ENCODE measurements around the gene NLGN1.
"Not testable (repeated sequence)": the region's sequence is repeated elsewhere in the genome, so short reads cannot be mapped to it uniquely, and the experiment has no call there.

The NLGN1 gene

GRCh38 chr3:173567997-173568396, 170.5 kb downstream of the NLGN1 start:
- DNase-seq: no peak

- DNase-seq: no peak
These were observed 171.1 kb downstream of the NLGN1 start for GRCh38 chr3:173568623-173569022.

- DNase-seq: no peak
These were observed 186.0 kb downstream of the NLGN1 start for GRCh38 chr3:173583496-173583895.

- DNase-seq: no peak
These were observed 186.7 kb downstream of the NLGN1 start for GRCh38 chr3:173584093-173584837.

GRCh38 chr3:173584838-173585831, 187.6 kb downstream of the NLGN1 start:
- DNase-seq: no peak

GRCh38 chr3:173586166-173586565, 188.6 kb downstream of the NLGN1 start:
- DNase-seq: no peak

- no peak for DNase-seq
These were observed 189.5 kb downstream of the NLGN1 start for GRCh38 chr3:173587055-173587454.

GRCh38 chr3:173588556-173588955, 191.0 kb downstream of the NLGN1 start:
- DNase-seq: no peak

GRCh38 chr3:173589116-173589515, 191.6 kb downstream of the NLGN1 start:
- no peak for DNase-seq

GRCh38 chr3:173591401-173591800, 193.9 kb downstream of the NLGN1 start:
- DNase-seq: no peak

GRCh38 chr3:173594881-173595280, 197.3 kb downstream of the NLGN1 start:
- not testable (repeated sequence) for DNase-seq

GRCh38 chr3:173599673-173600072, 202.1 kb downstream of the NLGN1 start:
- no peak for DNase-seq

- no peak for DNase-seq
These were observed 217.0 kb downstream of the NLGN1 start for GRCh38 chr3:173614522-173614921.

GRCh38 chr3:173615661-173616060, 218.1 kb downstream of the NLGN1 start:
- no peak for DNase-seq

- DNase-seq: no peak
These were observed 219.9 kb downstream of the NLGN1 start for GRCh38 chr3:173617490-173617889.

- no peak for DNase-seq
These were observed 220.6 kb downstream of the NLGN1 start for GRCh38 chr3:173618148-173618547.

- no peak for DNase-seq
These were observed 221.2 kb downstream of the NLGN1 start for GRCh38 chr3:173618703-173619102.

GRCh38 chr3:173622166-173622565, 224.6 kb downstream of the NLGN1 start:
- no peak for DNase-seq

GRCh38 chr3:173624086-173624485, 226.5 kb downstream of the NLGN1 start:
- no peak for DNase-seq

- DNase-seq: no peak
These were observed 233.3 kb downstream of the NLGN1 start for GRCh38 chr3:173630849-173631248.

GRCh38 chr3:173632945-173633344, 235.4 kb downstream of the NLGN1 start:
- DNase-seq: no peak

GRCh38 chr3:173635826-173636225, 238.3 kb downstream of the NLGN1 start:
- DNase-seq: no peak

- DNase-seq: no peak
These were observed 241.6 kb downstream of the NLGN1 start for GRCh38 chr3:173639098-173639497.

GRCh38 chr3:173641696-173642095, 244.2 kb downstream of the NLGN1 start:
- DNase-seq: no peak
